Medulla oblongata (tissue), 1 donor: ENCODE data around the gene UNC79.
"Not testable (repeated sequence)": the region's sequence is repeated elsewhere in the genome, so short reads cannot be mapped to it uniquely, and the experiment has no call there.

Experiments
- DNase-seq: peaks from one replicate; pipeline ENCODE4 v3.0.0-alpha.2; 2015; ENCODE audit errors: extremely low spot score

Gene UNC79

GRCh38 chr14:93493622-93494021 is 62.9 kb downstream of the UNC79 start:
- DNase-seq, result not testable (repeated sequence)

- DNase-seq, result no peak
Observed at GRCh38 chr14:93496856-93497741, 66.4 kb downstream of the UNC79 start.

- DNase-seq, result no peak
Observed at GRCh38 chr14:93510056-93510455, 79.3 kb downstream of the UNC79 start.

GRCh38 chr14:93511001-93511400 is 80.3 kb downstream of the UNC79 start:
- DNase-seq, result no peak

- DNase-seq, result no peak
Observed at GRCh38 chr14:93520053-93520607, 89.4 kb downstream of the UNC79 start.

- DNase-seq, result no peak
Observed at GRCh38 chr14:93522221-93522620, 91.5 kb downstream of the UNC79 start.

- DNase-seq, result not testable (repeated sequence)
Observed at GRCh38 chr14:93525216-93525615, 94.5 kb downstream of the UNC79 start.

- no peak for DNase-seq
Observed at GRCh38 chr14:93525696-93526451, 95.1 kb downstream of the UNC79 start.

- peak; percentile 52 for DNase-seq
Observed at GRCh38 chr14:93527203-93527607, 96.5 kb downstream of the UNC79 start.

- no peak for DNase-seq
Observed at GRCh38 chr14:93528884-93529558, 98.3 kb downstream of the UNC79 start.

GRCh38 chr14:93531644-93532043 is 100.9 kb downstream of the UNC79 start:
- DNase-seq, result no peak

GRCh38 chr14:93532541-93532940 is 101.8 kb downstream of the UNC79 start:
- DNase-seq, result no peak

GRCh38 chr14:93533437-93533836 is 102.7 kb downstream of the UNC79 start:
- no peak for DNase-seq

- DNase-seq, result peak; percentile 80
Observed at GRCh38 chr14:93533842-93534241, 103.1 kb downstream of the UNC79 start.

- DNase-seq, result peak; percentile 25
Observed at GRCh38 chr14:93535537-93535936, 104.8 kb downstream of the UNC79 start.

GRCh38 chr14:93536945-93537344 is 106.2 kb downstream of the UNC79 start:
- DNase-seq, result peak; percentile 47

GRCh38 chr14:93537951-93538350 is 107.2 kb downstream of the UNC79 start:
- DNase-seq, result no peak

GRCh38 chr14:93538413-93538812 is 107.7 kb downstream of the UNC79 start:
- DNase-seq, result no peak

GRCh38 chr14:93540235-93540634 is 109.5 kb downstream of the UNC79 start:
- DNase-seq, result no peak

- peak; percentile 50 for DNase-seq
Observed at GRCh38 chr14:93543766-93544165, 113.0 kb downstream of the UNC79 start.

GRCh38 chr14:93544212-93544611 is 113.5 kb downstream of the UNC79 start:
- no peak for DNase-seq

GRCh38 chr14:93546642-93547041 is 115.9 kb downstream of the UNC79 start:
- no peak for DNase-seq
